Activated CD4-positive, alpha-beta T cell treated with anti-CD3 and anti-CD28 coated beads, Interleukin-2, amount 50 U/mL, for 4 hours (primary cell): ENCODE results near the gene ARL10.

Source experiments
- DNase-seq, 2 experiments: peaks; one replicate each; pipeline ENCODE4 v3.0.0-alpha.2; 2020

Gene ARL10, protein sequence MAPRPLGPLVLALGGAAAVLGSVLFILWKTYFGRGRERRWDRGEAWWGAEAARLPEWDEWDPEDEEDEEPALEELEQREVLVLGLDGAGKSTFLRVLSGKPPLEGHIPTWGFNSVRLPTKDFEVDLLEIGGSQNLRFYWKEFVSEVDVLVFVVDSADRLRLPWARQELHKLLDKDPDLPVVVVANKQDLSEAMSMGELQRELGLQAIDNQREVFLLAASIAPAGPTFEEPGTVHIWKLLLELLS

DNA sequence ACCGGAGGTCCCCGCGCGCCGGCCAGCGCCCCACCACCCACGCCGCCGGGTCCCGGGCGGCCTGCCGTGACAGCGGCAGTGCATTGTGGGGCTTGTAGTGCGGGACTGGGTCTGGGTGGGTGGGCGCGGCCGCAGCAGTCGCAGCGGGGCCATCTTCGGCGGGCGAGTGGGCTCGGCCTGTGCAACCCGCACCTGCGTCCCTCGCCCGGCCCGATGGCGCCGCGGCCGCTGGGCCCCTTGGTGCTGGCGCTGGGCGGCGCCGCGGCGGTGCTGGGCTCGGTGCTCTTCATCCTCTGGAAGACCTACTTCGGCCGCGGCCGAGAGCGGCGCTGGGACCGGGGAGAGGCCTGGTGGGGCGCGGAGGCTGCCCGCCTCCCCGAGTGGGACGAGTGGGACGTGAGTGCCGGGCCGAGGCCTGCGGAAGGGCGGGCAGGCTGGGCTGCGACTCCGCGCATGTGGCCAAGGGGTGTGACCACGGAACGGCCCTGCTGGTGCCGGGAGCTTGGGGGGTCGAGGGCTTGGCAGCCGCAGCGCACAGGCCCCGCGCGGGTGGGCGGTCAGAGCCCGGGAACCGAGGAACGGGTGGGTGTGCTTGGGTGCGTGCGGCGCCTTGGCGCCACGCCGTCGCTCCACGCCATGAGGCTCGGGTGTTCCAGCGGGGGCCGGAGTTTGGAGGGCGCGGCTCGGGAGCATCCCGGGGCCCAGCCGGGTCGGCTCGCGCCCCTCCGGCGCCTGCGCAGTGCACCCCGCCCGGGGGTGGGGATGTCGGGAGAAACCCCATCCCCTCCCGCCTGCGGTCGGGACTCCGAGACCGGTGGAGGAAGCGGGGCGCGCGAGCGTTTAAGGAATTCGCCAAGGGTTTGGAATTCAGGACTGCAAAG is at the start of gene ARL10:
ARL10 (plus strand) TSS at position 137 of the 881 bp plus-strand sequence; CDS start at position 214, 77 bp downstream.
- DNase-seq: peak; percentile 44 to 51

DNA sequence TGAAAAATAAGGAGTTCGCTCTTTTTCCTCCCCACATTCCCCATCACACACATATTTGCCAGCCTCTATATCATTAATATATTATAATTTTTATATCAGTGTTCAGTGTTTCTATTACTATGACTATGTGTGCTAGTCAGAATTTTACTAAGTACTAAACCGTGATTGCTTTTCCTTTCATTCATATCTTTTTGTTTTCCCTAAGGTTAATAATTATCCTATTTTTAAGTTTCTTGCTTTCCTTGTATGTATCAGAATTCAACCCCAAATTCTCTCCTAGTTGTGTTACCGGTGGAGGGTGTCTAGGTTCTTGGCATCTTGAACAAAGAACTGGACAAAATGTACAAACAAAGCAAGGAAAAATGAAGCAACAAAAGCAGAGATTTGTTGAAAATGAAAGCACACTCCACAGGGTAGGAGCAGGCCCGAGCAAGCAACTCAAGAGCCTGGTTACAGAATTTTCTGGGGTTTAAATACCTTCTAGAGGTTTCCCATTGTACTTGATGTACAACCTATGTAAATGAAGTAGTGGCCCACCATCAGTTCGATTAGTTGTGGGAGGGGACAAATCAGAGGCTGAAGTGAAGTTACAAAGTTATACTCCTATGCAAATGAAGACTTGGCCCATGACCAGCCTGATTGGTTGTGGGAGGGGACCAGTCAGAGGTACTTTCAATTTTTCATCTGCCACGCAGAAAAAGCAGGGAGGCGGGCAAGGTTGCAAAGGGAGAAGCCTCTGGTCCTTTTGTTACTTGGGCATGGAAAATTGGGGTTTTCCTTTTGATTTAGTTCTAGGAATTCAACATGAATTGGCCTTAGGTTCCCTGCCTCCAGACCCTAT is 47.5 kb upstream of the ARL10 start:
- no peak for DNase-seq

DNA sequence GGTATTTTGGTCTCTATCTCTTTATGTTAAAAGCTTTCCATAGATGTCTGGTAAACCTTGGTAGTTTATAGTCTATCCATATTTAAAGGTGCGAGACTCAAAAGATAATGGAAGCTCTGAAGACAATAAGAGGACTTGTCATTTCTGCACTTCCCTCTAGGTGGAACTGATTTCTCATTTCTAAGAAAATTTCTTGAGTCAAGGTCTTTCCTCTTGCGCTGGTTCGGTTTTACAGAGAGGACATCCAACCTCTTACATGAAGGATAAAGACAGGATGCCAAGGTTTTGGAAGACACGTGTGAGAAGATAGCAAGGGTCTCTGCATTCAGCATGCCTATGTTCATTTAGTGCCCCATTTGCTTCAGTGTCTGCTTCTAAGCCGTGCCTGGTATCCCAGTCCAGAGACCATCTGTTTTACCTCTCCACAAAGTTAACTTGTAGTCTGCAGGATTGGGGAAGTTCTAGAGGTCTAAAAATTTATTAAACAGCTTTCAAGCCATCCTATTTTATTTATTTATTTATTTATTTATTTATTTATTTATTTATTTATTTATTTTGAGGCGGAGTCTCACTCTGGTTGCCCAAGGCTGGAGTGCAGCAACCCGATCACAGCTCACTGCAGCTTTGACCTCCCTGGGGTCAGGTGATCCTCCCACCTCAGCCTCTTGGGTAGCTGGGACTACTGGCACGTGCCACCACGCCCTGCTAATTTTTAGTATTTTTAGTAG is 45.3 kb upstream of the ARL10 start:
- no peak for DNase-seq

DNA sequence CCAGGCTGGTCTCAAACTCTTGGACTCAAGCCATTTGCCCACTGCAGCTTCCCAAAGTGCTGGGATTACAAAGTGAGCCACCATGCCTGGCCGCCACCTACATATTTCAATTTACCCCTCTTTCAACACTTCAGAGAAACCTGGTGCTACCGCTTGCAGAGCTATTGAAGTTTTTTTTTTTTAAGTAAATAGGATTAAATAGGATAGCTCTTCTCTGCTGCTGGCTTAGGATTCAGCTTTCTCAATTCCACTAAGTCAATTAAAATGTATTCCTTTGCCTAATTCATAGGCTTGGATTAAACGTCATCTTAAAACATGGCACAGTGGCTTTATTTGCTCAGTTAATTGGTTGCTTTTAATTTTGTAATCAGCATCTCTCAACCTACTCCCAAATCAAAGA is 44.7 kb upstream of the ARL10 start:
- no peak for DNase-seq

DNA sequence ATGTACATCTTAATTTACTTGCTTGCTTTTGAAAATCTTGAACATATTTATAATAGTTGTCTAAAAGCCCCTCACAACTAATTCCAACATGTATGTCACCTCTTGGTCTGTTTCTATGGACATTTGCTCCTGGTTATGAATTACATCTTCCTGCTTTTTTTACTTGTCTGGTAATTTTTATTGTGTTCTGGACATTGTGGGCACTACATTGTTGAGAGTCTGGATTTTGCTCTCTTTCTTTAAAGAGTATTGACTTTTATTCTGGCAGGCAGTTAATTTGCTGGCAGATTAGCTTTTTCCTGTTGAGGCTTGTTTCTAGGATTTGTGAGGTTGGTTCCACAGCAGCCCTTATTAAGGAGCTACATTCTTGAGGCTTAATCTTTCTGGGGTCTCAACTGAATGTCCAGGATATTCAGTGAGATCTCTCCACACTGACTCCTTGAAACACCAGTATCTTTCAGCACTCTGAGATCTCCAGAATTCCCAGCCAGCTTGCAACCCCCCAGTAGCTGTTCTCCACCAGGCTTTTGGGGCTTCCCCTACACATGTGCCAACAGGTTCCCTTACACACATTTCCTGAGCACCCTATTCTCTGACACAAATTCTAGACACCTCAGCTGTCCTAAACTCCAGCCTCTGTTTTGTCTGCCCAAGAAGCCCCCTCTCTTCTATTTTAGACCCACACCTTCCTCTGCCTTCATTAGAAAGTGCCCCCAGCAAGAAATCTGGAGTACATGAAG is 31.1 kb upstream of the ARL10 start:
- DNase-seq: no peak

DNA sequence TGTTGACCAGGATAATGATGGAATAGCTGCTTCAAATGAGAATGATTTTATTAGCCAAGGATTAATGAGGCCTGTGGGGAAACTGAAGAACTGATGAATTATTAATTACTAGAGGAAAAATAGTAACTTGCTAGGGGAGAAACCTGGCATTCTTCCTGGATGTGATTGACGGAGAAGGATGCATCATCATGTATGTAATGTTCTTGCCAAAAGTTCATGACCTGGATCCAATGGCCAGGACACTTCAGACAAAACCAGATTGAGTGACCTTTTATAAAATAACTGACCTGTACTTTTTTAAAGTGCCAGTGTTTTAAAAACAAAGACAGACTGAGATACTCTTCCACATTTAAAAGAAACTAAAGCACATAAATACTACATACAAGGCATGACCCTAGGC is 27.4 kb upstream of the ARL10 start:
- no peak for DNase-seq

DNA sequence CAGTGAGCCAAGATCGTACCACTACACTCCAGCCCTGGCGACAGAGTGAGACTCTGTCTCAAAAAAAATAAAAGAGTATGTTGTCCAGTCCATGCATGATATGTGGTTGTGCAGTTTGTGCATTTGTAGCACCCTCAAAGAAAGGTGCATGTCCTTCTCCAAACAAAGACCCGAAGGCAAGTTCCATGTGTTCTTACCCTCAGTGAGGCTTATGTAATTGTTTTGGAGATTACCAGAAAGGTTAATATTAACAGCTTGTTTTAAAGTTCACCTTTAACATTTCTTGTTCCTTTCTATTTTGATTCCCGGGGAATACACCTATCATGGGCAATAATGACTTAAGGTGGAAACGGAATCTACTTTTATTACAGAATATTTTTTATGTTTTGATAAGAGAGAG is 26.0 kb upstream of the ARL10 start:
- DNase-seq: no peak

DNA sequence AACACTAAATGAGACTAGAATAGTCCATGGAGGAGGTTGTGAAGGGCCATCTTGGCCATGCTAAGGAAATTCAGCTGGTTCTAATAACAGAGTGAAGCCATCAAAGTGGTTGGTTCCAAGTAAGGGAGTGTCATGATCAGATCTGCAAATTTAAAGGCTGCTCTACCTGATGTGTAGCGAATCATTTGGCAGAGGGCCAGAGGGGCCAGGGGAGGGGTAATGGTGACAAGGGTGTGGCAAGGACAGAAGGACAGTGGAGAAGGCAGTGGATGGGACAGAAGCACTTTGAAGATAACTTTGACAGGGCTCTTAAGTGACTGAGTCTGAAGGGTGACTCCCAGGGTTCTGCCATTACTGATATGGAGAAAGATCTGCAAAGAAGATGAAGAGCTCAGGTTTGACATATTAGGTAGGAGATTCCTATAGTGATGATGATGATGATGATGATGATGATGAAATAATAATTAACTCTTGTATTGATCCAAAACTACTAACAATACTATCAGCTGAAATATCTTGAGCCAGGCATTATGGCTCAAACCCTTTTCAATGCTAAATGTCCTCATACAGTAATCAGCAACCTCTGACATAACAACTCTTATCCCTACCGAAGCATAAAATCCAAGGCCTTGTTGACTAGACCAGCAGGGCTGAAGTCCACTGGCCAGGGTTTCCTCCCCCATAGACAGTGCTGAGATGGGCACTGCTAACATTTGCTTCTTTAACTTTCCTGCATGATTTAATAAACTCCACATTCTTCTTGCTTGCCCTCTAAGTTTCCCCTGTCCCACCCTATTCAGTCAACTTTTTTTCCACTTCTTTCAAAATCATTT is 23.7 kb upstream of the ARL10 start:
- no peak for DNase-seq

DNA sequence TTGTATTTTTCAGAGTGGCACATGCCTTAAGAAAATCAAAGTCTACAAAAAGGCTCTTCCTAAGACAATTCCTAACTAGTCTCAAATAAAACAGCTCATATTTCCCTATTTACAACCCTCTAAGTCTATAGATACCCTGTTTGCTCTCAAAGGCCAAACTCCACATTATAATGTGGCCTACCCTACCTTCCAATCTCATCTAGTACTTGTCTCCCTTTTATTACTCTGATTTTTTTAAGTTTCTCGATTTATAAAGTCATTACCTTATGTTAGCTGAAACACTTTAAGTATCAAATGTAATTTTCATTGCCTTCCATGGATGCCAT is 23.2 kb upstream of the ARL10 start:
- DNase-seq: no peak

DNA sequence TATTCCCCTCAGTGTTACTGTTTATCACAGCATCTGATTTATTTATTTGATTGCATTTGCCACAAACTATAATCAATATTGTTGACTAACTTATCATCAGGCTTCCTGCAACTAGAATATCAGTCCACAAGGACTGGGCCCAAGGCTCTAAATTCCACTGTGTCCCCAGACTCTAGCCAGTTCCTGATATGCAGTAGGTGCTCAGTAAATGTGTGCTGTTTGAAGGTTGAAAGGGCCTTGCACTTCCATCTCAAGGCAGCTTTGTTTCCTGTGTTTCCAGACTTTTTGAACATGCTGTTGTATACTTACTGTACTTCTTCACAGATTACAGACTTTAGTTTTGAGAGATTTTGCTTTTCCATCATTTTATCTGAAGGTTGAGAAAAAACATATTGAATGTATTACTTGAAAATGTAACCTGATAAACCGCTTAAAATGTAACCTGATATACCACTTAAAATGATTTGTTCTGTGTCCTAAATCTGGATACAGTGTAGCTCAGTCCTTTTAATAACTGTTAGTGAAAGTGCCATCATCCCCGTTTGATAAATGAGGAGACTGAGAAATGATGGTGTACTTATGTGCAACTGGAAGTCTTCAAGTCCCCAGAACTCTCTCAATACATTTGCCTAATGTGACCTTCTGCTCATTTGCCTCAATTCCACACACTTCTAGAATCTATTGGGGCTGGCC is 22.4 kb upstream of the ARL10 start:
- DNase-seq: no peak

DNA sequence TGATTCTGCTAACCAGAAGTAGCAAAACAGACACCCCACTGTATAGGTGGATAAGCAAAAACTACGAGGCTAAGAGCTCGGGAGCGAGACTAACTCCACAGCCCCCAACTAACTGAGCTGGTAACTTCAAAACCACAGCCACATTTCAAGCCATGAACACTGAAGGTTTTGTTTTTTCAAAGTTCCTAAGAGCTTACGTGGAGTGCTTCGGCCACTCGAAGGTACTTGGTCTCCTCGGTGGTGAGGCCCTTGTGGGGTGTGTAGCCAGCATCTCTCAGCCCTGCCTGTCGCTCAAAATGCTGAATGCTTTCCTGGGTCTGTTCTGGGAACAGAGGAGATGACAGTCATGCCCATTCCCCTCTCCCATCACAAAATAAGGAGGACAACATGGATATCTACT is 14.9 kb upstream of the ARL10 start:
- no peak for DNase-seq

DNA sequence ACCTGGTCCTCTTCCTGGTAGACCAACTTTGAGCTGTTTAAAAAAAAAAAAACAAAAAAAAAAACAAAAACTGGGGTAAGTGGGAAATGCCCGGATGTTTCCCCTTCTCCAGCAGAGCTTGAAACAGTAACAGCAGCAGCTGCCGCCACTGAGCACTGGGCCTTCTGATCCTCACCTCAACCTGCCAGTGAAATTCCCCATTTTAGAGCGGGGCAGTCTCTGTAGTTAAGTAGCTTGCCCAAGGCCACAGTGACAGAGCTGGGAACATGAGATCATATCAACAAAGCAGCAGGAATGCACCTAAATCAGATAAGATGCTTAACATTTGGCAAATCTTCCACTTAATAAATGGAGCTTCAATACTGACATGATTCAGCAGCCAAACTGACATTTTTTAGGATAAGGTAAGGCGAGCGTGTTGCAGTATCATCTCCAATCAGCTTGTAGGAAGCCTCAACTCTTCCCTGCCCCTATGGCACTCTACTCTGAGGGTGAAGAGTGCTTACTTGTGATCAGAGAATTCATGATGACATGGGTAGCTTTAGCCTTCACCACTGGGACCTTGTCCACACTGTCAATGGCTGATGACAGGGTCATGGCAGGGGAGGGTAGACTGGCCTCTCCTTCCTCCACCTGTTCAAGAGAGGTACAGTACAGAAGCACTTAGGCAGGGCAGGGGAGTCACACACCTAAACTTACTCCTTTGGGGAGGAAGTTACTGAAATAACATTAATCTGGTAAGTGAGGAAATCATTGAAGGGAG is 13.0 kb upstream of the ARL10 start:
- no peak for DNase-seq

DNA sequence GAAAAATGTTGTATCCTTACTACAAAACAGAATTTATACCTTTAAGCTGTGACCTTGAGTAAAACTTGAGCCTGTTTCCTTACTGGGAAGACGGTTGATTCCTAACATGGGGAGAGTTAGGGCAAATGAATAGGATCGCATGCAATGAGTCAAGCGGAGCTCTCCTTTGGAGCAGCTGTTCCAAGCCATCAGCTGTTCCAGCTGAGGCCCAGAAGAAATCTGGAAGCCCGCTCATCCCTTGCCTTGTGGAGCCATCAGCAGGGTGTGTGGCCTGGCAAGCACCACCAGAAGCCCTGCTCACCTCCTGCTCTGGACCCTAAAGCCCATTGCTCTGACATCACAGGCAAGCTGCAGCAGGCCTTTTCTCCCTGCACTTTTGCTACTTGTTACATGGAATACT is 11.8 kb upstream of the ARL10 start:
- DNase-seq: no peak

DNA sequence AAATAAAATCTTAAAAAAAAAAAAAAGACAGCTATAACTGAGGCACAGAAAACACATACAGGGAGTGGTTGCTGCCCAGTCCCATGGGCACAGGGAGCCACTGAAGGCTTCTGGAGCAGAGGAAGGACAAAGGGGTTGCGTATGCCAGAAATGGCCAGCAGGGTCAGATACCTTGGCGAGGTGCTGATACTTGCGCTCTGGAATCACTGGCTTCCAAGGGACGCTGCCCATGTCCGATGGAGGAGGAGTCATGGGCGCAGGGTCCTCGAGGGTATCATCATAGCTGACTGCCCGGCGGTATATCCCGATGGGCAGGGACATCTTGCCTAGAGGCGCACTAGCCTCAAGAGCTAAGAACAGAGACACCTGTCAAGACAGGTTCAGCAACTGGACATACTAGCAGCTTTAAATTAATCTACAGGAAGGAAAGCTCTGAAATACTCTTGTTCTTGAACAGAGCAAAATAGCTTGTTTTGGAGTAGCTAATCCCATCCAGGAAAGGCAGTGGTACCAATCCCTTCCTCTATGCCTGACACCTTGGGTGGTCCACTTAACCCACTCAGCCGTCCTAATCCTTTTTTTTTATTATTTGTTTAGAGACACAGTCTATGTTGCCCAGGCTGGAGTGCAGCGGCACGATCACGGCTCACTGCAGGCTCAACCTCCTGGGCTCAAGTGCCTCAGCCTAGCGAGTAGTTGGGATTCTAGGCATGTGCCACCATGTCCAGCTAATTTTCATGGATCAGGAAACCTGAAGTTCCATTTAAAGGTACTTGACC is 9.7 kb upstream of the ARL10 start:
- no peak for DNase-seq

DNA sequence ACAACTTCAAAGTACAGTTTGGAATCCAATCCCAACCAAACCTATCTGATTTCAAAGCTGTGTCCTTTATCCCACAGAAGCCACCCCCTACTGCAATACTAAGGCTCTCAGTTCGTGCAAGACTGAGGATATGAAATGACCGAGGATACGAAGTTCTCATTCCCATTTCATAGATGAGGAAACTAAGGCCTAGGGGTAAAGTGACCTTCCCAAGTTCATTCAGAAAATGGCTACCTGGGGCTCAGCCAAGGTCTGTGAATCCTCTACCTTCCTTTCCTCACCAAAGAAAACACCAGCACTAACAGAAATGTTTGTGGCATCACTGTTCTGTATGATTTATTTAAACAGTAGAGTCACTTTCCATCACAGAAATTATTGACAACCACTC is 9.1 kb upstream of the ARL10 start:
- DNase-seq: no peak

DNA sequence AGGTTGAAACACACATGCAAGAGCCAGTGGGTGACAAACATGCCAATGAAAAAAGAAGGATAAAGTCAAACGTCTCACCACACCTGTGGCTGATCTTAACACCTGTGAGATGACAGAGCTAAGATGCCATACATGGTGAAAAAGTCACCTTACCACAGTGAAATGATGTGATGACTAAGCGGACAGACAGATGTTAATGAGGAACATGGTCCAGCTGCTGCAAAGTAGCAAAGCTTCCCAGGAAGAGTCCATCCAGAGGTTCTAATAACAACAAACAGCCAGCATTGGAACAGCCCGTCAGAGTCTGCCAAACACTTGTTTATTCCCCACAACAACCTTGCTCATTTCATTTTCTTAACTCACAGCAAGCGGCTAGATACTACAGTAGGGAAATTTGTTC is 5.6 kb upstream of the ARL10 start:
- no peak for DNase-seq

DNA sequence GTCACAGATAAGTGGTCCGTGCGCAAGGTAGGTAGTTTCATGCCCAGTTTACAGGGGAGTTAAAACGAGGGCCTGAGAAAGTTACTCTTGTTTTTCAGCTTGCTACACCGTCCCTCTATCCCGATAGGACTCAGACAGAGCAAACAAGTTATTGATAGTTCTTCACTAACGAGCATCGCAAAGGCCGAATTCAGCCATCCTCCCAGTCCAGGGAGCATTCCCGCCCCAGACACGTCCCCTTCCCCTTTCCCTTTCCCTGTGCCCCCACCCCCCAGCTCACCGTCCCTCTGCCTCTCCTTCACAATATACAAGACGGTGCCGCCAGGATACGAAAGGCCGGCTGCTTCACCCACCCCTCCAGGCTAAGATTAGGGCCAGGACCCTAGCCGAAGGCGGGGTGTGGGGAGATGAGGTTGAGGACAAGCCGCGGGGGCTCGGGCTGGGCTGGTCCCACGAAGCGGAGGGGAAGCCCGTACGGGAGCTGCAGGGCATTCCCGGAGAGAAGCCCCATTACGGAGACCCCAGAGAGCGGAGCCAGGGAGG is 4.3 kb upstream of the ARL10 start:
- no peak for DNase-seq

DNA sequence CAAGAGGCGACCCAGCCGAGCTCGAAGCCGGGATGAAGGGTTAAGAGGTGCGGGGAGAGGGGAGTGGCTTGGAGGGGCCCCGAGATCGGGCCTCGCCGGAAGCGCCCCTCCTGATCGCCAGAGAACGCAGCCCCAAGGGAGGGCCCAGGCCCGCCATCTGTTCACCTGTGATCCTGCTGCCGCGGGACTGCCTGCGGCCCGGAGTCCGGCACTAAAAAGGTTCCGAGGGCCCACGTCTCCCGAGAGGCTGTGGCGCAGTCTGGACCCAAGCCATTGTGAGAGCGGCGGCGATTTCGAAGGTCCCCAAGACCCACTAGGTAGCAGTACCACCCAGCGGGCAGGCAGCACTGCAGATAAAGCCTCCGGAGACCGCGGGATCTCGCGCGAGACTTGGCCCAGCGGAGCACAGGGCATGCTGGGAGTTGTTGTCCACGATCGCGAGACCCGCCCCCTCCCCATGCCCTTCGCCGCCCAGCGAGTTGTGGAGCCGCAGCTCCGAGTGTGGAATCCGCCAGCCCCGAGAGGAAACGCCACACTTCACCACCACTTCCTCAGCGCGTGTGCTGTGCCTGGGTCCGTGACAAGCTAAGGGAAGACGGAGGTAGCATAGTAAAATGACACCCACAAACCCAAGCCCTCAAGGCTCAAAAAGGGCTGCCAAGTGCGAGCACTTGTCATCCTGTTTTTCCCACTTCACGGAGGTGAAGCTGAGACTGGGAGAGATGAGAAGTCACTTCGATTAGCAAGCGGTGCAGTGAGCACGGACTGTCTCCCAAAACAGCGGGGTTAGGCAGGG is 3.7 kb upstream of the ARL10 start, which contains the start of gene KIAA1191:
KIAA1191 (minus strand) TSS at position 328 of the 796 bp plus-strand sequence. CDS start 2,256 bp downstream, outside the sequence.
- DNase-seq: peak; percentile 93 to 94
